Neural cell (in vitro differentiated cells): ENCODE results near the gene FAM171A2. TPM values are rescaled to one million over a fixed set of nuclear protein-coding genes. Genes with fewer than 3 reads are reported as not detected.

Source experiments
- H2AFZ ChIP-seq: fragments of 200-600, 300-800 bp; sonication (generic), shearing (Covaris generic); 2 replicates; pipeline ENCODE4 v1.6.0; 2014; ENCODE audit warnings: low read depth, mild to moderate bottlenecking, antibody characterized with exemption, low read length, moderate library complexity
- H3F3A ChIP-seq: fragments of 200-600 bp; shearing (Covaris generic); 2 replicates; pipeline ENCODE4 v1.6.1; 2016; ENCODE audit warnings: mild to moderate bottlenecking, moderate library complexity, mixed read lengths, antibody characterized with exemption, low read length; ENCODE audit not compliant: insufficient read depth, poor library complexity, severe bottlenecking
- H3K27ac ChIP-seq: fragments of 200-600, 300-800 bp; sonication (generic), shearing (Covaris generic); 2 replicates; pipeline ENCODE4 v1.5.1; 2014; ENCODE audit warnings: mild to moderate bottlenecking, low read length, moderate library complexity
- H3K27me3 ChIP-seq: fragments of 300-800, 200-600 bp; sonication (generic), shearing (Covaris generic); 2 replicates; pipeline ENCODE4 v1.6.0; 2014; ENCODE audit warnings: mild to moderate bottlenecking, low read depth, low read length, moderate library complexity; ENCODE audit not compliant: insufficient read depth
- H3K36me3 ChIP-seq: fragments of 300-800, 200-600 bp; sonication (generic), shearing (Covaris generic); 2 replicates; pipeline ENCODE4 v1.5.1; 2014; ENCODE audit warnings: mild to moderate bottlenecking, antibody characterized with exemption, low read length, moderate library complexity; ENCODE audit not compliant: insufficient read depth
- H3K4me2 ChIP-seq: fragments of 300-800, 200-600 bp; sonication (generic), shearing (Covaris generic); 2 replicates; pipeline ENCODE4 v1.6.0; 2014; ENCODE audit warnings: mild to moderate bottlenecking, low read length
- H3K4me3 ChIP-seq: fragments of 300-800, 200-600 bp; sonication (generic), shearing (Covaris generic); 2 replicates; pipeline ENCODE4 v1.5.1; 2014; ENCODE audit warnings: mild to moderate bottlenecking, low read length, moderate library complexity
- H3K79me2 ChIP-seq: fragments of 200-600 bp; shearing (Covaris generic); replicated peaks from 2 replicates; pipeline ENCODE4 v1.6.0; 2014; ENCODE audit warnings: mild to moderate bottlenecking, low read length, moderate library complexity; ENCODE audit not compliant: insufficient read depth
- H3K9ac ChIP-seq: fragments of 300-800, 200-600 bp; sonication (generic), shearing (Covaris generic); 2 replicates; pipeline ENCODE4 v1.6.1; 2016; ENCODE audit warnings: mild to moderate bottlenecking, low read length, mixed read lengths
- H3K9me2 ChIP-seq: fragments of 200-600 bp; shearing (Covaris generic); 2 replicates; pipeline ENCODE4 v1.6.1; 2016; ENCODE audit warnings: mild to moderate bottlenecking, low read length, mixed read lengths; ENCODE audit not compliant: insufficient read depth
- H3K9me3 ChIP-seq: fragments of 200-600, 300-800 bp; sonication (generic), shearing (Covaris generic); 2 replicates; pipeline ENCODE4 v1.6.1; 2016; ENCODE audit warnings: mild to moderate bottlenecking, mixed run types, low read length, moderate library complexity, mixed read lengths
- H4K20me1 ChIP-seq: fragments of 200-600 bp; shearing (Covaris generic); 2 replicates; pipeline ENCODE4 v1.6.1; 2016; ENCODE audit warnings: mild to moderate bottlenecking, mixed run types; ENCODE audit not compliant: insufficient read depth
- EZH2 ChIP-seq: fragments of 200-600, 300-800 bp; shearing (Covaris generic), sonication (generic); IDR thresholded peaks from 2 replicates; pipeline ENCODE4 v1.6.1; 2014; ENCODE audit warnings: antibody characterized with exemption, low read length, borderline replicate concordance, mild to moderate bottlenecking; ENCODE audit not compliant: insufficient read depth, poor library complexity, severe bottlenecking
- MXI1 ChIP-seq: fragments of 450-650 bp; conservative IDR thresholded peaks from 2 replicates; pipeline ENCODE4 v1.6.1; 2014; ENCODE audit warnings: antibody characterized with exemption, mild to moderate bottlenecking; ENCODE audit not compliant: poor library complexity, severe bottlenecking
- POLR2AphosphoS5 ChIP-seq: IDR thresholded peaks from 2 replicates; pipeline ENCODE4 v1.6.1; 2012
- RAD21 ChIP-seq: fragments of 450-650 bp; conservative IDR thresholded peaks from 2 replicates; pipeline ENCODE4 v1.6.1; 2014; ENCODE audit warnings: antibody characterized with exemption, mild to moderate bottlenecking, moderate library complexity
- SMC3 ChIP-seq: fragments of 450-650 bp; conservative IDR thresholded peaks from 2 replicates; pipeline ENCODE4 v1.6.1; 2014; ENCODE audit warnings: antibody characterized with exemption, mild to moderate bottlenecking, moderate library complexity; ENCODE audit not compliant: poor library complexity
- TAF1 ChIP-seq: IDR thresholded peaks from 2 replicates; pipeline ENCODE4 v1.6.1; 2012; ENCODE audit warnings: low read depth
- polyA plus RNA-seq: library from polyadenylated mRNA; depleted of rRNA; stranded (reverse); fragments of >200 nt; gene quantifications from 2 replicates; pipeline ENCODE4 v1.2.3, GENCODE V29; 2014
- TF ChIP-seq, protein P1 (sequence below): fragments of 450-650 bp; IDR thresholded peaks from 2 replicates; pipeline ENCODE4 v1.5.1; 2014; ENCODE audit warnings: antibody characterized with exemption, mild to moderate bottlenecking, moderate library complexity; ENCODE audit not compliant: poor library complexity, severe bottlenecking
- TF ChIP-seq, protein P2 (sequence below): IDR thresholded peaks from 2 replicates; pipeline ENCODE4 v1.6.1; 2012; ENCODE audit warnings: borderline replicate concordance

The FAM171A2 gene
- polyA plus RNA-seq, 1 donor from 2014 or later, result 73.6 TPM

DNA sequence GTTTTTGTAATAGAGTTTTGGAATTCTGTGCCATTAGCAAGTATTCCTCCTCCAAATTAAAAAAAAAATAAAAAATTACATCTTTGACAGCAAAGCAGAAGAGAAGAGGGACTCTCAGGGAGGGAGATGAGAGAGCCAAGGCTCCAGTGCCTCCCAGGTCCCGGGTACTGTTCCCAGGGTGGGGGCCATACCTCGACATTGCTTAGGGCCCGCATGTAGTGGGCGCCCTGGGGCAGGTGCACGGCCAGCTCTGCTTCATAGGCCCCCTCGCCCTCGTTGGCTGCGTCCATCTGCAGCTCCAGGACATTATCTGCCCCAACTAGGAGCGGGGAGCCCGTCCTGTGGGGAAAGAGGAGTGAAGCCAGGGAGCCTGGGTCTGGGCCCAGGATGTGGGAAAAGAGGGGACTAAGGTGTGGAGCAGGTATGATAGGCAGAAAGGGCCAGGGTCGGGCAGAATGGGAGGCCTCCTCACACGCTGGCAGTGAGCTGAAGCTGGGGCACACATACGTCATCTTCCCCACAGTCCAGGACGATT, 14.6 kb upstream of the FAM171A2 start:
- Histone ChIP-seq H3K79me2 (no peaks in the 10 kb centered on the region), H3K27ac (no peak overlapping the region), H3K9ac (no peak overlapping the region), H2AFZ (no peak overlapping the region), H3K27me3 (no peaks in the 10 kb centered on the region), H3K4me2 (no peak overlapping the region), H3K9me3 (no peaks in the 10 kb centered on the region), H3K4me3 (no peak overlapping the region), H3K9me2 (no peaks in the 10 kb centered on the region), H3K36me3 (no peaks in the 10 kb centered on the region), H4K20me1 (no peaks in the 10 kb centered on the region), H3F3A (no peaks in the 10 kb centered on the region)
- TF ChIP-seq POLR2AphosphoS5 (no peak), EZH2 (no peak), MXI1 (no peak), TAF1 (no peak), RAD21 (no peak), SMC3 (no peak)
- TF ChIP-seq, protein P1, sequence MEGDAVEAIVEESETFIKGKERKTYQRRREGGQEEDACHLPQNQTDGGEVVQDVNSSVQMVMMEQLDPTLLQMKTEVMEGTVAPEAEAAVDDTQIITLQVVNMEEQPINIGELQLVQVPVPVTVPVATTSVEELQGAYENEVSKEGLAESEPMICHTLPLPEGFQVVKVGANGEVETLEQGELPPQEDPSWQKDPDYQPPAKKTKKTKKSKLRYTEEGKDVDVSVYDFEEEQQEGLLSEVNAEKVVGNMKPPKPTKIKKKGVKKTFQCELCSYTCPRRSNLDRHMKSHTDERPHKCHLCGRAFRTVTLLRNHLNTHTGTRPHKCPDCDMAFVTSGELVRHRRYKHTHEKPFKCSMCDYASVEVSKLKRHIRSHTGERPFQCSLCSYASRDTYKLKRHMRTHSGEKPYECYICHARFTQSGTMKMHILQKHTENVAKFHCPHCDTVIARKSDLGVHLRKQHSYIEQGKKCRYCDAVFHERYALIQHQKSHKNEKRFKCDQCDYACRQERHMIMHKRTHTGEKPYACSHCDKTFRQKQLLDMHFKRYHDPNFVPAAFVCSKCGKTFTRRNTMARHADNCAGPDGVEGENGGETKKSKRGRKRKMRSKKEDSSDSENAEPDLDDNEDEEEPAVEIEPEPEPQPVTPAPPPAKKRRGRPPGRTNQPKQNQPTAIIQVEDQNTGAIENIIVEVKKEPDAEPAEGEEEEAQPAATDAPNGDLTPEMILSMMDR, result no peak
- TF ChIP-seq, protein P2, sequence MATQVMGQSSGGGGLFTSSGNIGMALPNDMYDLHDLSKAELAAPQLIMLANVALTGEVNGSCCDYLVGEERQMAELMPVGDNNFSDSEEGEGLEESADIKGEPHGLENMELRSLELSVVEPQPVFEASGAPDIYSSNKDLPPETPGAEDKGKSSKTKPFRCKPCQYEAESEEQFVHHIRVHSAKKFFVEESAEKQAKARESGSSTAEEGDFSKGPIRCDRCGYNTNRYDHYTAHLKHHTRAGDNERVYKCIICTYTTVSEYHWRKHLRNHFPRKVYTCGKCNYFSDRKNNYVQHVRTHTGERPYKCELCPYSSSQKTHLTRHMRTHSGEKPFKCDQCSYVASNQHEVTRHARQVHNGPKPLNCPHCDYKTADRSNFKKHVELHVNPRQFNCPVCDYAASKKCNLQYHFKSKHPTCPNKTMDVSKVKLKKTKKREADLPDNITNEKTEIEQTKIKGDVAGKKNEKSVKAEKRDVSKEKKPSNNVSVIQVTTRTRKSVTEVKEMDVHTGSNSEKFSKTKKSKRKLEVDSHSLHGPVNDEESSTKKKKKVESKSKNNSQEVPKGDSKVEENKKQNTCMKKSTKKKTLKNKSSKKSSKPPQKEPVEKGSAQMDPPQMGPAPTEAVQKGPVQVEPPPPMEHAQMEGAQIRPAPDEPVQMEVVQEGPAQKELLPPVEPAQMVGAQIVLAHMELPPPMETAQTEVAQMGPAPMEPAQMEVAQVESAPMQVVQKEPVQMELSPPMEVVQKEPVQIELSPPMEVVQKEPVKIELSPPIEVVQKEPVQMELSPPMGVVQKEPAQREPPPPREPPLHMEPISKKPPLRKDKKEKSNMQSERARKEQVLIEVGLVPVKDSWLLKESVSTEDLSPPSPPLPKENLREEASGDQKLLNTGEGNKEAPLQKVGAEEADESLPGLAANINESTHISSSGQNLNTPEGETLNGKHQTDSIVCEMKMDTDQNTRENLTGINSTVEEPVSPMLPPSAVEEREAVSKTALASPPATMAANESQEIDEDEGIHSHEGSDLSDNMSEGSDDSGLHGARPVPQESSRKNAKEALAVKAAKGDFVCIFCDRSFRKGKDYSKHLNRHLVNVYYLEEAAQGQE, result no peak

DNA sequence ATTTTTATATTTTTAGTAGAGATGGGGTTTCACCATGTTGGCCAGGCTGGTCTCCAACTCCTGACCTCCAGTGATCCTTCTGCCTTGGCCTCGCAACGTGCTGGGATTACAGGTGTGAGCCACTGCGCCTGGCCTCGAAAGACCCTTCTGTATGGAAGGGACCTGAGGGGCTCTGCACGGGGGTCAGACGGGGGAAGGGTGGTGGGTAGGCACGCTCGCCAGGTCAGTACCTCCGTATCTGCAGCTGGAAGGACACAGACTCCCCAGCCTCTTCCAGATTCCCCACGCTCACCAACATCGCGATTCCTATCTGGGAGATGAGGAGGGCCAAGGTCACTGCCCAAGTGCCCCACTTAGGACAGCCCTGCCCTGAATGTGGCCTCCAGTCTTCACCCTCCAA, 13.1 kb upstream of the FAM171A2 start:
- Histone ChIP-seq H3K4me3 (no peak overlapping the region), H3F3A (no peaks in the 10 kb centered on the region), H4K20me1 (no peaks in the 10 kb centered on the region), H3K9me2 (no peaks in the 10 kb centered on the region), H3K27me3 (no peaks in the 10 kb centered on the region), H3K27ac (no peak overlapping the region), H3K36me3 (no peaks in the 10 kb centered on the region), H3K4me2 (no peak overlapping the region), H3K9ac (no peak overlapping the region), H3K9me3 (no peaks in the 10 kb centered on the region), H3K79me2 (no peaks in the 10 kb centered on the region), H2AFZ (no peak overlapping the region)
- TF ChIP-seq EZH2 (no peak), MXI1 (no peak), SMC3 (no peak), POLR2AphosphoS5 (no peak), TAF1 (no peak)
- TF ChIP-seq, protein P2, result no peak
